ENCODE results near the gene TMEM272. TPM values are rescaled to one million over a fixed set of nuclear protein-coding genes. Genes with fewer than 3 reads are reported as not detected.

The TMEM272 gene
- total and polyA plus RNA-seq, 8 donors, result 0.03 to 0.37 TPM; not detected in 6

DNA sequence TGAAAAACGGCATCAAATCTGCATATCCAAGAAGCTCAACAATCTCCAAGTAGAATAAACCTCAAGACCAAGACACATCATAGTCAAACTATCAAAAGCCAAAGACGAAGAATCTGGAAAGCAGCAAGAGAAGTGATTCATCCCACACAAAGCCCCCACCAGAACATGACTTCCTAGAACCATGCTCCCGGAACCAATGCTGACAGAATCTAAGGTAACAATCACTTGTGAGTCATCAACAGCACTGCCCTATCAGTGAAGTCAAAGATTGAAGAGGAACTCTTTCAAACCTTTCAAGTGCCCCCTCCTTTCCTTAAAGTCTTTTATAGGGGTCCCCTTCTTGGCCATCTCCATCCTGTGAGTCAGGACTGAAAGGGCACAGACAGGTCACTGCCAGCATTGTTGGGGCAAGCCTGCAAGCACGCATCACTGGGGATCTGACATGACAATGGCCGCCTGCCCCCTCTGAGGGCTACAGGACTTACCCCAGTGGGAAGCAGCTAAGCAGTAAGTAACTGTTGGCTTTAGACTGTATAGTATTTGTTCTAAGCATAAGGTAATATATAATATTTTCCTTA lies 16.8 kb upstream of the TMEM272 start, which contains the start of gene CCDC70:
Gene CCDC70 (plus strand): TSS at position 247 of the 578 bp plus-strand sequence. CDS start 3,443 bp downstream, outside the sequence.
- Histone ChIP-seq H3K4me1 (no peaks in the 10 kb centered on the region), H3K27ac (no peak within 1 kb of the TSS), H3K36me3 (no peaks in the 10 kb centered on the region), H3K9me3 (no peaks in the 10 kb centered on the region), H3K27me3 (no peaks in the 10 kb centered on the region), H3K4me3 (no peak within 1 kb of the TSS)
- no peak for TF ChIP-seq POLR2AphosphoS5 (IDR thresholded peaks at IDR 0.05)
- no peak for TF ChIP-seq POLR2A (IDR thresholded peaks at IDR 0.05)
- TF ChIP-seq EP300 (IDR thresholded peaks at IDR 0.05), result no peak
- TF ChIP-seq, protein P1, sequence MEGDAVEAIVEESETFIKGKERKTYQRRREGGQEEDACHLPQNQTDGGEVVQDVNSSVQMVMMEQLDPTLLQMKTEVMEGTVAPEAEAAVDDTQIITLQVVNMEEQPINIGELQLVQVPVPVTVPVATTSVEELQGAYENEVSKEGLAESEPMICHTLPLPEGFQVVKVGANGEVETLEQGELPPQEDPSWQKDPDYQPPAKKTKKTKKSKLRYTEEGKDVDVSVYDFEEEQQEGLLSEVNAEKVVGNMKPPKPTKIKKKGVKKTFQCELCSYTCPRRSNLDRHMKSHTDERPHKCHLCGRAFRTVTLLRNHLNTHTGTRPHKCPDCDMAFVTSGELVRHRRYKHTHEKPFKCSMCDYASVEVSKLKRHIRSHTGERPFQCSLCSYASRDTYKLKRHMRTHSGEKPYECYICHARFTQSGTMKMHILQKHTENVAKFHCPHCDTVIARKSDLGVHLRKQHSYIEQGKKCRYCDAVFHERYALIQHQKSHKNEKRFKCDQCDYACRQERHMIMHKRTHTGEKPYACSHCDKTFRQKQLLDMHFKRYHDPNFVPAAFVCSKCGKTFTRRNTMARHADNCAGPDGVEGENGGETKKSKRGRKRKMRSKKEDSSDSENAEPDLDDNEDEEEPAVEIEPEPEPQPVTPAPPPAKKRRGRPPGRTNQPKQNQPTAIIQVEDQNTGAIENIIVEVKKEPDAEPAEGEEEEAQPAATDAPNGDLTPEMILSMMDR (IDR thresholded peaks at IDR 0.05), result no peak
- DNase-seq, result no peak
- intact Hi-C loops (cut with DNase I; ENCODE audit: low total_unique reads), result no loop called here
- WGBS, 5 donors, result 76 to 91% (median 85%) methylated on average over 5 of the region's 5 CpGs

DNA sequence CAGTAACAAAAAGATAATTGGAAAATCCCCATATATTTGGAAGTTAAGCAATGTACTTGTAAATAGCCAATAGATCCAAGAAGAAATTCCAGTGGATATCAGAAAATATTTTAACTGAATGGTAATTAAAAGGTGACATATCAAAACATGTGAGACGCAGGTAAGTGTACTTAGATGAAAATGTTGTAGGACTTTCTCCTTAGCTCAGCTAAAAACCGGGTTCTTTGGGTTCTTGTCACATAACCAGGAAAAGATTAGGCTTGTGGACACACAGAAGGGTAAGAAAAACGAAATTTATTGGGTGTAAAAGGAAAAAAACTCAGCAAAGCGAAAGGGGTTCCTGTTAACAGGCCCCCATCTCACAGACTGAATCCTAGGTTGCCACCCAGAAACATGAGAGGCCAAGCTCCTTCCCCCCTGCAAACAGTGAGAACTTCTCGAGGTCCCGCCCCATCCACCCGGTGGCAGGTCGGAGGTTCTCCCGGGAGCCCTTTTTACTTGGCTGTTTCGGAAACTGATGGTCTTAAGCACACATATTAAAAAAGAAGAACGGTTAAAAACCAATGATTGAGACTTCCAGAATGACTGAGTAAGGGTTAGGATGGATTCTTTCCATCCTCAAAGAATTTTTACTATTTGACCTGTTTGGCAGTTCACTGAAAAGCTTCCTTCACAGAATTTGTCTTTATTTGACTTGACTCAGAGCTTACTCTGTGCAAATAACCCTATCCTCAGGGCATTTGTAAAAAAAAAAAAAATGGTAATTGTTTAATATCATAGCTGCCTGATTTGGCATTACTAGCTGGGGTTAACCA lies 13.7 kb upstream of the TMEM272 start:
- Histone ChIP-seq H3K27me3 (no peaks in the 10 kb centered on the region), H3K9me3 (no peaks in the 10 kb centered on the region), H3K4me1 (peaks cover 0 to 7% (median 2%) of the 10 kb centered on the region in 4 donors), H3K27ac (no peak overlapping the region), H3K4me3 (no peak overlapping the region), H3K36me3 (no peaks in the 10 kb centered on the region)
- intact Hi-C loops (cut with DNase I; ENCODE audit: low total_unique reads), result no loop called here
- DNase-seq, result no peak
- TF ChIP-seq EP300 (IDR thresholded peaks at IDR 0.05) (no peak), POLR2A (IDR thresholded peaks at IDR 0.05) (no peak), POLR2AphosphoS5 (IDR thresholded peaks at IDR 0.05) (no peak)
- TF ChIP-seq, protein P1 (IDR thresholded peaks at IDR 0.05), result no peak
- WGBS, 5 donors, result 55 to 65% (median 60%) methylated on average over 11 of the region's 11 CpGs

GRCh38 chr13:51856998-51857397 lies 12.0 kb upstream of the TMEM272 start:
- intact Hi-C loops (cut with DNase I; ENCODE audit: low total_unique reads), result no loop called here
- DNase-seq, result peak in 1 of 2 donors; percentile 28
- Histone ChIP-seq H3K4me1 (peaks cover 0 to 7% (median 2%) of the 10 kb centered on the region in 4 donors), H3K4me3 (no peak overlapping the region), H3K27me3 (no peaks in the 10 kb centered on the region), H3K9me3 (no peaks in the 10 kb centered on the region), H3K27ac (no peak overlapping the region), H3K36me3 (no peaks in the 10 kb centered on the region)
- TF ChIP-seq EP300 (IDR thresholded peaks at IDR 0.05), result no peak
- no peak for TF ChIP-seq POLR2AphosphoS5 (IDR thresholded peaks at IDR 0.05)
- no peak for TF ChIP-seq POLR2A (IDR thresholded peaks at IDR 0.05)
- TF ChIP-seq, protein P1 (IDR thresholded peaks at IDR 0.05), result no peak
- 20 to 47% (median 33%) methylated on average over 1 of the region's 1 CpG for WGBS, 5 donors

GRCh38 chr13:51856027-51856736 lies 11.2 kb upstream of the TMEM272 start:
- TF ChIP-seq POLR2AphosphoS5 (IDR thresholded peaks at IDR 0.05) (no peak), POLR2A (IDR thresholded peaks at IDR 0.05) (no peak), EP300 (IDR thresholded peaks at IDR 0.05) (no peak)
- TF ChIP-seq, protein P1 (IDR thresholded peaks at IDR 0.05), result no peak
- Histone ChIP-seq H3K4me1 (peaks cover 0 to 7% (median 2%) of the 10 kb centered on the region in 4 donors), H3K9me3 (no peaks in the 10 kb centered on the region), H3K27me3 (no peaks in the 10 kb centered on the region), H3K4me3 (no peak overlapping the region), H3K36me3 (no peaks in the 10 kb centered on the region), H3K27ac (no peak overlapping the region)
- WGBS, 5 donors, result 59 to 94% (median 77%) methylated on average over 1 of the region's 1 CpG
- no peak for DNase-seq
- intact Hi-C loops (cut with DNase I; ENCODE audit: low total_unique reads), result no loop called here

All from stomach (tissue), 9 donors.